ENCODE measurements around the gene PHF21A. TPM values are rescaled to one million over a fixed set of nuclear protein-coding genes. Genes with fewer than 3 reads are reported as not detected.
"Not testable (repeated sequence)": the region's sequence is repeated elsewhere in the genome, so short reads cannot be mapped to it uniquely, and the experiment has no call there.

Gene PHF21A
- total RNA-seq, 4 donors from 2014 or later = 30.4 to 58.5 (median 49.4) TPM

GRCh38 chr11:46017341-46017740 lies 103.9 kb downstream of the PHF21A start:
- no peak overlapping the region for H3K27ac ChIP-seq
- TF ChIP-seq POLR2A (IDR thresholded peaks at IDR 0.05) (no peak), EP300 (IDR thresholded peaks at IDR 0.05) (no peak), CTCF (IDR thresholded peaks at IDR 0.05) (no peak)
- peaks cover 0 to 5% (median 0%) of the 10 kb centered on the region in 4 donors for H3K4me1 ChIP-seq
- DNase-seq (ENCODE audit: low spot score in 2 of 2) = no peak
- no peaks in the 10 kb centered on the region for H3K27me3 ChIP-seq
- peaks cover 0 to 9% (median 0%) of the 10 kb centered on the region in 3 donors for H3K36me3 ChIP-seq
- H3K9me3 ChIP-seq = no peaks in the 10 kb centered on the region
- no peak overlapping the region for H3K4me3 ChIP-seq
- WGBS, 2 donors = 85 to 86% methylated on average over 1 of the region's 1 CpG

GRCh38 chr11:46015941-46016340 lies 105.3 kb downstream of the PHF21A start:
- no peaks in the 10 kb centered on the region for H3K9me3 ChIP-seq
- H3K27me3 ChIP-seq = no peaks in the 10 kb centered on the region

GRCh38 chr11:46014168-46014567 lies 107.1 kb downstream of the PHF21A start:
- H3K27ac ChIP-seq; DNase-seq (ENCODE audit: low spot score in 2 of 2); H3K27me3 ChIP-seq; H3K36me3 ChIP-seq; H3K4me3 ChIP-seq; H3K9me3 ChIP-seq: not testable (repeated sequence)
- peaks cover 0 to 28% (median 3%) of the 10 kb centered on the region in 4 donors for H3K4me1 ChIP-seq

More at GRCh38 chr11:46015941-46016340, 105.3 kb downstream of the PHF21A start:
- no peak for DNase-seq (ENCODE audit: low spot score in 2 of 2)
- 100% methylated on average over 1 of the region's 1 CpG for WGBS, 2 donors
- H3K36me3 ChIP-seq = no peaks in the 10 kb centered on the region
- no peak overlapping the region for H3K4me3 ChIP-seq
- H3K4me1 ChIP-seq = peaks cover 0 to 13% (median 0%) of the 10 kb centered on the region in 4 donors
- no peak overlapping the region for H3K27ac ChIP-seq
- no peak for TF ChIP-seq EP300 (IDR thresholded peaks at IDR 0.05)
- TF ChIP-seq POLR2A (IDR thresholded peaks at IDR 0.05) = no peak
- no peak for TF ChIP-seq CTCF (IDR thresholded peaks at IDR 0.05)

- no peak overlapping the region for H3K27ac ChIP-seq
- no peak overlapping the region for H3K4me3 ChIP-seq
- H3K9me3 ChIP-seq = no peaks in the 10 kb centered on the region
- H3K27me3 ChIP-seq = no peaks in the 10 kb centered on the region
- DNase-seq (ENCODE audit: low spot score in 2 of 2) = no peak
- H3K4me1 ChIP-seq = peaks cover 0 to 28% (median 3%) of the 10 kb centered on the region in 4 donors
- TF ChIP-seq EP300 (IDR thresholded peaks at IDR 0.05) = no peak
- no peak for TF ChIP-seq CTCF (IDR thresholded peaks at IDR 0.05)
- H3K36me3 ChIP-seq = no peaks in the 10 kb centered on the region
- WGBS, 2 donors = 68 to 77% methylated on average over 2 of the region's 2 CpGs
These were observed 109.1 kb downstream of the PHF21A start for GRCh38 chr11:46012185-46012584.

- peaks cover 0 to 33% (median 3%) of the 10 kb centered on the region in 4 donors for H3K4me1 ChIP-seq
- DNase-seq (ENCODE audit: low spot score in 2 of 2) = no peak
- H3K36me3 ChIP-seq = no peaks in the 10 kb centered on the region
- no peak for TF ChIP-seq EP300 (IDR thresholded peaks at IDR 0.05)
- no peak for TF ChIP-seq POLR2A (IDR thresholded peaks at IDR 0.05)
- TF ChIP-seq CTCF (IDR thresholded peaks at IDR 0.05) = no peak
- H3K27me3 ChIP-seq = no peaks in the 10 kb centered on the region
- no peaks in the 10 kb centered on the region for H3K9me3 ChIP-seq
- no peak overlapping the region for H3K27ac ChIP-seq
- 79 to 85% methylated on average over 1 of the region's 1 CpG for WGBS, 2 donors
- H3K4me3 ChIP-seq = no peak overlapping the region
These were observed 111.2 kb downstream of the PHF21A start for GRCh38 chr11:46010100-46010499.

GRCh38 chr11:46009647-46010046 lies 111.6 kb downstream of the PHF21A start:
- Histone ChIP-seq H3K9me3 (no peaks in the 10 kb centered on the region), H3K4me3 (no peak overlapping the region), H3K36me3 (no peaks in the 10 kb centered on the region), H3K27ac (no peak overlapping the region), H3K4me1 (peaks cover 0 to 33% (median 3%) of the 10 kb centered on the region in 4 donors), H3K27me3 (no peaks in the 10 kb centered on the region)
- DNase-seq (ENCODE audit: low spot score in 2 of 2) = no peak
- TF ChIP-seq POLR2A (IDR thresholded peaks at IDR 0.05) = no peak
- no peak for TF ChIP-seq EP300 (IDR thresholded peaks at IDR 0.05)
- 49 to 53% methylated on average over 2 of the region's 2 CpGs for WGBS, 2 donors
